Activated T-helper 1 cell treated with Interleukin-2 at 50 U/mL for 16 hours (primary cell): ENCODE measurements around the gene COA3.

ENCODE experiments used
- DNase-seq: peaks from one replicate; pipeline ENCODE4 v3.0.0-alpha.2; 2020; ENCODE audit warnings: low read depth

COA3 gene

GRCh38 chr17:42750739-42751344, 47.7 kb downstream of the COA3 start:
- DNase-seq = no peak

- DNase-seq = no peak
These were observed 49.4 kb downstream of the COA3 start for GRCh38 chr17:42748908-42749798.

GRCh38 chr17:42748202-42748907, 50.1 kb downstream of the COA3 start:
- DNase-seq = no peak
